CD4-positive, alpha-beta T cell (primary cell): ENCODE measurements around the gene KRTAP5-8. TPM values are rescaled to one million over a fixed set of nuclear protein-coding genes. Genes with fewer than 3 reads are reported as not detected.

Experiments
- ATAC-seq: fragments of 200-7000 bp; cut with Tn5 transposase; one replicate; pipeline ENCODE4 v1.10.0; 2022; ENCODE audit warnings: mild to moderate bottlenecking; ENCODE audit not compliant: poor library complexity
- CTCF ChIA-PET: fragments of 350-600 bp; sonication (Branson Sonifier 250); formaldehyde crosslinking; loops from one replicate; lab custom pipeline; 2021; ENCODE audit warnings: antibody characterized with exemption, inconsistent platforms; lab: Charles Lee
- POLR2A ChIA-PET: fragments of 350-600 bp; sonication (Branson Sonifier 250); formaldehyde crosslinking; loops from one replicate; lab custom pipeline; 2021; ENCODE audit warnings: antibody characterized with exemption, inconsistent platforms; lab: Charles Lee
- DNase-seq, 14 experiments: peaks; one replicate each; pipeline ENCODE4 v3.0.0-alpha.2; 2013 to 2020; ENCODE audit warnings: mixed read lengths in 2 of 14
- H3K27ac ChIP-seq, 2 donors: one replicate each; pipeline versions ENCODE4 v1.5.1 to v1.7.0; 2013; ENCODE audit warnings: low read length in 2 of 2, low read depth in 1 of 2, mild to moderate bottlenecking in 1 of 2
- H3K27me3 ChIP-seq, 2 experiments: 1 replicate in 1 of 2; 2 replicates in 1 of 2; pipeline versions ENCODE4 v1.6.1 to v1.7.0; 2013; ENCODE audit warnings: low read length in 2 of 2, control low read depth in 1 of 2, mild to moderate bottlenecking in 1 of 2, moderate library complexity in 1 of 2; ENCODE audit not compliant: insufficient read depth in 2 of 2, control insufficient read depth in 1 of 2
- H3K36me3 ChIP-seq: one replicate; pipeline ENCODE4 v1.6.1; 2013; ENCODE audit warnings: low read length, control low read depth; ENCODE audit not compliant: insufficient read depth
- H3K4me1 ChIP-seq: one replicate; pipeline ENCODE4 v1.6.1; 2013; ENCODE audit warnings: low read length, control low read depth; ENCODE audit not compliant: insufficient read depth
- H3K4me3 ChIP-seq: one replicate; pipeline ENCODE4 v1.5.1; 2013; ENCODE audit warnings: mild to moderate bottlenecking, low read length, moderate library complexity
- H3K9me3 ChIP-seq, 2 experiments: 1 replicate in 1 of 2; 2 replicates in 1 of 2; pipeline versions ENCODE4 v1.6.1 to v1.7.0; 2013; ENCODE audit warnings: low read length in 2 of 2, mild to moderate bottlenecking in 2 of 2, control low read depth in 1 of 2, moderate library complexity in 1 of 2; ENCODE audit not compliant: control insufficient read depth in 1 of 2, insufficient read depth in 1 of 2
- H3K27ac Mint-ChIP-seq: one replicate; pipeline ENCODE4 v1.8.0; 2020; ENCODE audit warnings: mixed read lengths
- H3K27me3 Mint-ChIP-seq: one replicate; pipeline ENCODE4 v1.8.0; 2021; ENCODE audit warnings: mixed read lengths
- H3K36me3 Mint-ChIP-seq: one replicate; pipeline ENCODE4 v1.8.0; 2021; ENCODE audit warnings: low read depth, mixed read lengths
- H3K4me1 Mint-ChIP-seq: one replicate; pipeline ENCODE4 v1.8.0; 2021; ENCODE audit warnings: low read depth, mixed read lengths
- H3K4me3 Mint-ChIP-seq: one replicate; pipeline ENCODE4 v1.8.0; 2020; ENCODE audit warnings: mild to moderate bottlenecking, mixed read lengths
- H3K9me3 Mint-ChIP-seq: one replicate; pipeline ENCODE4 v1.8.0; 2020; ENCODE audit warnings: mixed read lengths
- intact Hi-C, 2 experiments: fragments of 100-400 bp; cut with DNase I in 1 of 2; cut with micrococcal nuclease in 1 of 2; formaldehyde crosslinking; loops; one replicate each; pipeline versions ENCODE4 v1.15.1 to v1.9.0; 2023 to 2025; cut with DNase I, micrococcal nuclease
- total RNA-seq, 174 experiments: library from RNA in 2 of 174; stranded (reverse) in 2 of 174; gene quantifications; one replicate each; pipeline ENCODE4 v1.2.3 and lab custom pipeline; 2021 to 2026
- TF ChIP-seq, protein P1 (sequence below): fragments of 200-600 bp; IDR thresholded peaks from one replicate; pipeline ENCODE4 v1.8.0; 2022; ENCODE audit warnings: antibody characterized with exemption, mild to moderate bottlenecking

KRTAP5-8 gene
- total RNA-seq, 2 experiments from 2014 or later = not detected

DNA sequence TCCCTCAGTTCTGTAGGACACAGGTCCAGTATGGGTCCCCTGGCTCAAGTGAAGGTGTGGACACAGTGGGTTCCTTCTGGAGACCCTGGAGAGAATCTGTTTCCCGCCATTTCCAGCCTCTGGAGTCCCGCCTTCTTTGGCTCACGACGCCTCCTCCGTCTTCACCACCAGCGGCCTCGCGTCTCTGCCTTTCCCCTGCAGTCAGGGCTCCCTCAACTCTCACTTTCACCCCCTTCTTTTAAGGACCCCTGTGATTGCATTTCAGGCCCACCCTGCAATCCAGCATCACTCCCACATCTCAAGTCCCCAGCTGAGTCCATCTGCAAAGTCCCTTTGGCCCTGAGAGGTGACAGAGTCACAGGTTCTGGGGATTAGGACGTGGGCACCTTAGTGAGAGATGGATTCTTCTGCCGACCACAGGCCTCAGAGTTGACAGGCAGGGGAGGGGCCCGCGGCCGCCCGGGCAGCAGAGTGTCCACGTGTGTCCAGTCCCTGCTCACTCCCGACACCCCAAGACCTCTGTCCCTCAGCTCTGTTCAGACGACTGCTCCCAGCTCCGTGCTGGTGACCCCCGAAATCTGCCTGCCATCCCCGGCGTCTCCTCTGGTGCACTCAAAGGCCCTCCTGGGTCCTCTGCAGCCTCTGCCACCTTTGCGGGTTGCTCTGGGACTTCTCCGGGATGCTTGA, 47.6 kb upstream of the KRTAP5-8 start:
- Mint-ChIP-seq H3K9me3 (no peaks in the 10 kb centered on the region), H3K27ac (no peak overlapping the region), H3K4me1 (no peaks in the 10 kb centered on the region), H3K4me3 (no peak overlapping the region), H3K36me3 (peaks cover 92% of the 10 kb centered on the region), H3K27me3 (no peaks in the 10 kb centered on the region)
- no peak overlapping the region for H3K4me3 ChIP-seq
- H3K36me3 ChIP-seq = peaks cover 60% of the 10 kb centered on the region
- TF ChIP-seq, protein P1, sequence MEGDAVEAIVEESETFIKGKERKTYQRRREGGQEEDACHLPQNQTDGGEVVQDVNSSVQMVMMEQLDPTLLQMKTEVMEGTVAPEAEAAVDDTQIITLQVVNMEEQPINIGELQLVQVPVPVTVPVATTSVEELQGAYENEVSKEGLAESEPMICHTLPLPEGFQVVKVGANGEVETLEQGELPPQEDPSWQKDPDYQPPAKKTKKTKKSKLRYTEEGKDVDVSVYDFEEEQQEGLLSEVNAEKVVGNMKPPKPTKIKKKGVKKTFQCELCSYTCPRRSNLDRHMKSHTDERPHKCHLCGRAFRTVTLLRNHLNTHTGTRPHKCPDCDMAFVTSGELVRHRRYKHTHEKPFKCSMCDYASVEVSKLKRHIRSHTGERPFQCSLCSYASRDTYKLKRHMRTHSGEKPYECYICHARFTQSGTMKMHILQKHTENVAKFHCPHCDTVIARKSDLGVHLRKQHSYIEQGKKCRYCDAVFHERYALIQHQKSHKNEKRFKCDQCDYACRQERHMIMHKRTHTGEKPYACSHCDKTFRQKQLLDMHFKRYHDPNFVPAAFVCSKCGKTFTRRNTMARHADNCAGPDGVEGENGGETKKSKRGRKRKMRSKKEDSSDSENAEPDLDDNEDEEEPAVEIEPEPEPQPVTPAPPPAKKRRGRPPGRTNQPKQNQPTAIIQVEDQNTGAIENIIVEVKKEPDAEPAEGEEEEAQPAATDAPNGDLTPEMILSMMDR = no peak
- no peaks in the 10 kb centered on the region for H3K27me3 ChIP-seq
- no peaks in the 10 kb centered on the region for H3K4me1 ChIP-seq
- no peak overlapping the region for H3K27ac ChIP-seq
- CTCF ChIA-PET = interaction anchor here (0.6 kb wide), 1 partner anchor 9 kb away, joined by 4 read pairs; no protein-coding TSS in a partner anchor
- intact Hi-C loops = no loop called here
- H3K9me3 ChIP-seq = no peaks in the 10 kb centered on the region
- DNase-seq (peak in 1 of 14 experiments; percentile 17), ATAC-seq (no peak)
- POLR2A ChIA-PET = no interaction called here

DNA sequence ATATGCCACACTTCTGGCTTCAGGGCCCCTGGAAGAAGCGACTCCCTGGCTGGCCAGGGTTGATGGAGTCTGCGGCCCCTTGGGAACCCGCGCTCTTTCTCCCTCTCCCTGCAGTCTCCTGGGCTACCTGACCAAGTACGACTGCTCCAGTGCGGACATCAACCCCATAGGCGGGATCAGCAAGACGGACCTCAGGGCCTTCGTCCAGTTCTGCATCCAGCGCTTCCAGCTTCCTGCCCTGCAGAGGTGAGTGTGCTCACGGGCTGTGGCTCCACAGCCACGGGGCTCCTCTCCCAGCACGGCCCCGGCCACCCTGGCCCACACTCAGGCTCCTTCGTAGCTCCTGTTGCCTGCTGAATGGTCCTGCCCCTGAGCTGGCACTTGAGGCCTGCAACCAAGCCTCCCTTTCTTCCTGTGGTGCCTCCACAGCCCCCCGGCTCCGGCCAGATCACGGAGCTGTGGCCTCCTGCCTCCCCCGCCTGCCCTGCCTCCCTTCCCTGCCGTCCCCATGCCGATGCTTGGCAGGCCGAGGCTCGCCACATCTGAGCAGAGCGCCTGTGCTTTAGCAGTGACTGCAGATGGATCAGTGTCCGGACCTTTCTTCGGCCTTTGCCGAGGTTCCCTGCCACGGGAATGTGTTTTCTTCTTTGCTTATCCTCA, 47.0 kb upstream of the KRTAP5-8 start:
- Histone ChIP-seq H3K4me1 (no peaks in the 10 kb centered on the region), H3K9me3 (no peaks in the 10 kb centered on the region), H3K4me3 (no peak overlapping the region), H3K36me3 (peaks cover 60% of the 10 kb centered on the region), H3K27ac (no peak overlapping the region), H3K27me3 (no peaks in the 10 kb centered on the region)
- Mint-ChIP-seq H3K27ac (no peak overlapping the region), H3K4me1 (no peaks in the 10 kb centered on the region), H3K9me3 (no peaks in the 10 kb centered on the region), H3K4me3 (no peak overlapping the region), H3K36me3 (peaks cover 92% of the 10 kb centered on the region), H3K27me3 (no peaks in the 10 kb centered on the region)
- CTCF ChIA-PET = no interaction called here
- TF ChIP-seq, protein P1 = no peak
- DNase-seq (peak in 1 of 14 experiments; percentile 11), ATAC-seq (no peak)
- POLR2A ChIA-PET = no interaction called here
- intact Hi-C loops = no loop called here

DNA sequence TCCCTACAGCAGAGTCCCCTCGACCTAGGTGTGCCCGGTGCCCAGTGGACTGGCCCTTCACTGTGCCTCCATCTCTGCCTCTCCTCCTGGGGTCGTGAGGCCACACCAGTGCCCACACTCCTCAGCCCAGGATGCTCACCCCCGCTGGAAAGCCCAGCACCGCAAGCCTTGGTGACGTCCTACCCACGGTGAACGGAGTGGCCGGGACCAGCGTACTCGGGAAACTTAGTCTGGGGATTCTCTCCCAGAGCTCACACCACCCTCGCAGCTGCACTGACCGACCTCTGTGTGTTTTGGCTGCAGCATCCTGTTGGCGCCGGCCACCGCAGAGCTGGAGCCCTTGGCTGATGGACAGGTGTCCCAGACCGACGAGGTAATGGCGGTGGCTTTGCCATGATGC, 46.3 kb upstream of the KRTAP5-8 start:
- Histone ChIP-seq H3K4me1 (no peaks in the 10 kb centered on the region), H3K36me3 (peaks cover 60% of the 10 kb centered on the region), H3K27me3 (no peaks in the 10 kb centered on the region), H3K9me3 (no peaks in the 10 kb centered on the region), H3K27ac (no peak overlapping the region), H3K4me3 (no peak overlapping the region)
- intact Hi-C loops = no loop called here
- no peaks in the 10 kb centered on the region for H3K27me3 Mint-ChIP-seq
- no peaks in the 10 kb centered on the region for H3K9me3 Mint-ChIP-seq
- peak in 1 of 14 experiments; percentile 20 for DNase-seq
- CTCF ChIA-PET = no interaction called here
- ATAC-seq = no peak
- TF ChIP-seq, protein P1 = no peak
- no peak overlapping the region for H3K4me3 Mint-ChIP-seq
- H3K36me3 Mint-ChIP-seq = peaks cover 92% of the 10 kb centered on the region
- no peak overlapping the region for H3K27ac Mint-ChIP-seq
- no peaks in the 10 kb centered on the region for H3K4me1 Mint-ChIP-seq
- POLR2A ChIA-PET = no interaction called here
